ENCODE results near the gene PDE8A. TPM values are rescaled to one million over a fixed set of nuclear protein-coding genes. Genes with fewer than 3 reads are reported as not detected.
"Not testable (repeated sequence)": the region's sequence is repeated elsewhere in the genome, so short reads cannot be mapped to it uniquely, and the experiment has no call there.

Gene PDE8A
- total RNA-seq, 1 experiment from 2014 or later = 40.0 TPM

- POLR2A ChIA-PET = no interaction called here
- intact Hi-C loops (cut with micrococcal nuclease; ENCODE audit: unreplicated experiment) = no loop called here
- no TSS peak for BruUV-seq (replicated peaks)
- in situ Hi-C loops (cut with HindIII; ENCODE audit: low pct_unique_long_range_greater_than_20kb, low sequenced_read_pairs) = no loop called here
- Histone ChIP-seq H3K27ac (ENCODE audit: low read length) (no peak overlapping the region), H3K4me1 (ENCODE audit: control insufficient read depth, insufficient read depth, low read length) (peaks cover 9% of the 10 kb centered on the region; the same call in 1 of the 2 replicates), H3K4me3 (ENCODE audit: low read depth in 2 of 2, low read length in 2 of 2) (no peak overlapping the region), H3K36me3 (ENCODE audit: control insufficient read depth, insufficient read depth, low read length) (no peaks in the 10 kb centered on the region), H3K9me3 (ENCODE audit: control insufficient read depth, insufficient read depth, low read depth, low read length) (no peaks in the 10 kb centered on the region), H3K27me3 (ENCODE audit: control insufficient read depth, insufficient read depth, low read length) (no peaks in the 10 kb centered on the region)
- DNase-seq (ENCODE audit: low read depth, low spot score) = peak; percentile 84
- no peak for TF ChIP-seq POLR2AphosphoS5 (IDR thresholded peaks at IDR 0.05; ENCODE audit: low read depth, low read length)
- TF ChIP-seq SIN3A (IDR thresholded peaks at IDR 0.05; ENCODE audit: borderline replicate concordance, insufficient read depth, low read depth, low read length) = no peak
- no peak for TF ChIP-seq CTCF (IDR thresholded peaks at IDR 0.05)
- TF ChIP-seq REST (IDR thresholded peaks at IDR 0.05; ENCODE audit: insufficient read depth in 1 of 2, low read depth in 2 of 2, low read length in 1 of 2) = no peak
- TF ChIP-seq TCF7L2 (IDR thresholded peaks at IDR 0.05; ENCODE audit: low read depth, low read length) = no peak
- peak; percentile 93 for ATAC-seq
- CTCF ChIA-PET = no interaction called here
Measured at GRCh38 chr15:84992157-84992944, 10.7 kb downstream of the PDE8A start.

GRCh38 chr15:84996055-84996454 is 14.4 kb downstream of the PDE8A start:
- H3K4me1 ChIP-seq (ENCODE audit: control insufficient read depth, insufficient read depth, low read length) = peaks cover 16% of the 10 kb centered on the region; the same call in 1 of the 2 replicates
- H3K4me3 ChIP-seq (ENCODE audit: low read depth in 2 of 2, low read length in 2 of 2) = no peak overlapping the region
- no peaks in the 10 kb centered on the region for H3K36me3 ChIP-seq (ENCODE audit: control insufficient read depth, insufficient read depth, low read length)
- H3K27ac ChIP-seq (ENCODE audit: low read length) = no peak overlapping the region
- TF ChIP-seq TCF7L2 (IDR thresholded peaks at IDR 0.05; ENCODE audit: low read depth, low read length) (no peak), POLR2AphosphoS5 (IDR thresholded peaks at IDR 0.05; ENCODE audit: low read depth, low read length) (no peak), REST (IDR thresholded peaks at IDR 0.05; ENCODE audit: insufficient read depth in 1 of 2, low read depth in 2 of 2, low read length in 1 of 2) (no peak), SIN3A (IDR thresholded peaks at IDR 0.05; ENCODE audit: borderline replicate concordance, insufficient read depth, low read depth, low read length) (no peak), CTCF (IDR thresholded peaks at IDR 0.05) (no peak)
- CTCF ChIA-PET = no interaction called here
- no TSS peak for BruUV-seq (replicated peaks)
- DNase-seq (ENCODE audit: low read depth, low spot score) = no peak
- in situ Hi-C loops (cut with HindIII; ENCODE audit: low pct_unique_long_range_greater_than_20kb, low sequenced_read_pairs) = no loop called here
- intact Hi-C loops (cut with micrococcal nuclease; ENCODE audit: unreplicated experiment) = no loop called here
- no peaks in the 10 kb centered on the region for H3K27me3 ChIP-seq (ENCODE audit: control insufficient read depth, insufficient read depth, low read length)
- POLR2A ChIA-PET = no interaction called here
- no peaks in the 10 kb centered on the region for H3K9me3 ChIP-seq (ENCODE audit: control insufficient read depth, insufficient read depth, low read depth, low read length)
- no peak for ATAC-seq

GRCh38 chr15:84996714-84997113 is 15.1 kb downstream of the PDE8A start:
- BruUV-seq (replicated peaks); ATAC-seq; H3K27me3 ChIP-seq (ENCODE audit: control insufficient read depth, insufficient read depth, low read length); H3K4me3 ChIP-seq (ENCODE audit: low read depth in 2 of 2, low read length in 2 of 2); DNase-seq (ENCODE audit: low read depth, low spot score); CTCF ChIA-PET; POLR2A ChIA-PET; intact Hi-C loops (cut with micrococcal nuclease; ENCODE audit: unreplicated experiment); H3K9me3 ChIP-seq (ENCODE audit: control insufficient read depth, insufficient read depth, low read depth, low read length); H3K27ac ChIP-seq (ENCODE audit: low read length); in situ Hi-C loops (cut with HindIII; ENCODE audit: low pct_unique_long_range_greater_than_20kb, low sequenced_read_pairs); H3K36me3 ChIP-seq (ENCODE audit: control insufficient read depth, insufficient read depth, low read length): not testable (repeated sequence)
- H3K4me1 ChIP-seq (ENCODE audit: control insufficient read depth, insufficient read depth, low read length) = peaks cover 16% of the 10 kb centered on the region; the same call in 1 of the 2 replicates
